ENCODE data around the gene POLR2E.
A peak's percentile ranks its signal among the peaks of the same experiment; 100 is the strongest.

Gene POLR2E

GRCh38 chr19:1046836-1047695, 48.1 kb downstream of the POLR2E start:
- no peak for DNase-seq (ENCODE audit: low spot score)

- no peak for DNase-seq (ENCODE audit: low spot score)
These were observed 49.0 kb downstream of the POLR2E start for GRCh38 chr19:1046117-1046626.

- DNase-seq (ENCODE audit: low spot score): peak; percentile 55
These were observed 50.0 kb downstream of the POLR2E start for GRCh38 chr19:1045247-1045603.

GRCh38 chr19:1042689-1043511, 52.3 kb downstream of the POLR2E start:
- DNase-seq (ENCODE audit: low spot score): no peak

GRCh38 chr19:1041835-1042685, 53.1 kb downstream of the POLR2E start:
- no peak for DNase-seq (ENCODE audit: low spot score)

GRCh38 chr19:1041272-1041834, 53.8 kb downstream of the POLR2E start:
- no peak for DNase-seq (ENCODE audit: low spot score)

GRCh38 chr19:1040476-1041271, 54.5 kb downstream of the POLR2E start:
- peak; percentile 96 for DNase-seq (ENCODE audit: low spot score)

GRCh38 chr19:1039646-1040475, 55.3 kb downstream of the POLR2E start, which contains the start of gene ABCA7:
Gene ABCA7 (plus strand): TSS chr19:1040107. CDS start chr19:1041362, 1,255 bp downstream.
- DNase-seq (ENCODE audit: low spot score): peak; percentile 100

- DNase-seq (ENCODE audit: low spot score): no peak
These were observed 56.1 kb downstream of the POLR2E start for GRCh38 chr19:1038978-1039645.

- no peak for DNase-seq (ENCODE audit: low spot score)
These were observed 57.5 kb downstream of the POLR2E start for GRCh38 chr19:1037621-1038064.

Measured in CD4-positive, alpha-beta T cell treated with Interleukin-2 at 100 ng/mL for 4 hours (primary cell).